ENCODE results near the gene LRP5.
"Not testable (repeated sequence)": the region's sequence is repeated elsewhere in the genome, so short reads cannot be mapped to it uniquely, and the experiment has no call there.

Gene LRP5

DNA sequence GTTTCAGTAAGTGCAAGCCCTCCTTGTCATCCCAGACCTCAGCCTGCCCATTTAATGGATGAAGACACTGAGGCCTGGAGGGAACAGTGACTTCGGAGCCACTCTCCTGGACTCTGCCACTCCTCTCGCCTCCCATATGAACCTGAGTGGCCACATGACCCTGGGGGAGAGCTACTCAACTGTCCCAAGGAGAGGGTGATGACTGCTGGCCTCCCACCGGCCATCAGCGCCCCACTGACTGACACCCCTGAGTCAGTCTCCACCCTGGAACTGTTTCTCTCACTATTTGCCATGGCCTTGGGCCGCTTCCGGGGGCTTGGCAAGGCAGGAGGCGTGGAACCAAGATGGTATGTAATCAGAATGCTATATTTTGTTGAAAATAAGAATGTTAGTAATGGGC lies 17.1 kb downstream of the LRP5 start:
- DNase-seq (ENCODE audit: low read depth in 3 of 3) = no peak

DNA sequence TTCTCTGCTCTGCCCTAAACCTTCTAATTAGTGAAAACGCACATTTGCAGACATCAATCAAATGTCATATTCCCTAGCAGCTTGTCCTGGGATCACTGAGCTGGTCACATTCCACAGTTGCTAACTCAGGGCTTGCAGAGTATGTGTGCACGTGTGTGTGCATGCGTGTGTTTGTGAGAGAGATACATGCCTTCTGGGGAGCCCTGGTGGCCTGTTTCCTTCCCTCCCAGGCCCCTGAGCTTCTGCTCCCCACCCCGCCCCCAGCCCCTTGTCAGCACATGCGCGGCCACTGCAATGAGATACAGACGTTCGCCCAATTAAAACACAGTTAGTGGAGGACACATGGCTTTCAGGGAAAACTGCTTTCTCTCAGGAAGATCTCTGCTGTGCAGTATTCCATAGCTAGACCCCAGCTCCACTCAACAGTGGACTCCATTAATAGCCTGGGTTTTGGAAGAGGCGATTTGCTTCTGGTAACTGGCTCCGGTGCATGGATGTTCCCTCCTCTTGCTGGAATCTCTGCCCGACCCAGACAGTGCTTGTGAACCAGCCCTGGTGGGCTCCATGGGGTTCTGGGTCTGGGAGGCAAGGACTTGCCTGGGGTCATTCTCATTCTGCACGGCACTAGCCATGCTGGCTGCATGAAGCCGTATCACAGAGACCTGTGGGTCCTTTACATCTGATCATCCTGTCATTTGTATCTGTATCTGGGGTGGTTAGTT lies 17.7 kb downstream of the LRP5 start:
- no peak for DNase-seq (ENCODE audit: low read depth in 3 of 3)

DNA sequence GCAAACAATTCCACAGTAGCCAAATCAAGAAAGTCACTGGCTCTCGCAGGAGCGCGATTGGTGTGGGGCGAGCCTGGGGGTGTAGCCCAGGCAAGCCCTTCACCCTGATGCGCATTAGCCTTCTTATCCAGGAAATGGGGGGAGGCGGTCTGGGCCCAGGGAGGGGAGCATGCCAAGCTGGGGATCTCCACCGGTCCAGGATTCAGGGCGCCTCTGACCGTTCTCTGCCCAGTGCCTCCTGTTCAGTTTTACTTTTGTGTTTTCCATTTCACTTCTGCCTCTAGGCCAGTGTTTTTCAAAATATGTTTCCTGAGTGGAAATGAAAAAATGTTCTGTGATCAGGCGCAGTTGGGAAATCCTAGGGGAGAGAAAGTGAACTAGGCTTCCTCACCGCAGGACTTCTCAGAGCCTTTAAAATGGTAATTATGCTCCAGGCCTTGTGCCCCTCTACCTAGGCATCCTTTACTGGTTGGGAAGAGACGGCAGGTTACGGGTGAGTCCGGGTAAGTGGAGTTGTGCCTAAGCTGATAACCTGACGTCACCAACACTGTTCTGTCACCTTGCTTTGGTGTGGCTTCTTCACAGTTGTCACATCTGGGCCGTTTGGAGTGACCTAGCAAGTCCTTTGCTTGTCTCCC lies 18.4 kb downstream of the LRP5 start:
- no peak for DNase-seq (ENCODE audit: low read depth in 3 of 3)

DNA sequence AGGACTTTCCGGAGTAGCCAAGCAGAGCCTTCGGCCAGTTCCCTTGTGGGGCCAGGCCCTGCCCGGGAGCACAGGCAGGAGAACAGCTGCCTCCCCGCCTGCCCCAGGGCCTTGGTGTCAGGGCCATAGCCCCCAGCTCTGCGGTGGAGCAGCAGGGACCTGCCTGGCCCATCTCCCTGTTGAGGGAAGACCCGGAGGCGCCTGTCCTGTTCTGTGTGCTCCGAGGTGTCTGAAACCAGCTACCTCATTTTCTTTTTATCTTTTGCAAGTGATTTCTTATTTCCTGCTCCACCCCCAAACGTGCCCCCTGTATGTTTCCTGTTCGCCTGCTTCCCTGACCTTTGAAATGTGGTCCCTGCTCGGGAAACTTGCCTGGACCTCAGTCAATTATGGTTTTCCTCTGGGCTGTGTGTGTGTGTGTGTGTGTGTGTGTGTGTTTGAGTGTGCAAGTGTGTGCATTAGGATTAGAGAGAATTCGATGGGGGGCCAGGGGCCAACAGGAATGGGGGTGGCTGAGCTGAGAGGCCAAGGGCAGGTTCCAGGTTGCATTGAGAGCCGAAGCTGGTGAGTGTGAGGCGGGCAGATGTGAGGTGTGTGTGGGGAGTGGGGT lies 19.1 kb downstream of the LRP5 start:
- no peak for DNase-seq (ENCODE audit: low read depth in 3 of 3)

DNA sequence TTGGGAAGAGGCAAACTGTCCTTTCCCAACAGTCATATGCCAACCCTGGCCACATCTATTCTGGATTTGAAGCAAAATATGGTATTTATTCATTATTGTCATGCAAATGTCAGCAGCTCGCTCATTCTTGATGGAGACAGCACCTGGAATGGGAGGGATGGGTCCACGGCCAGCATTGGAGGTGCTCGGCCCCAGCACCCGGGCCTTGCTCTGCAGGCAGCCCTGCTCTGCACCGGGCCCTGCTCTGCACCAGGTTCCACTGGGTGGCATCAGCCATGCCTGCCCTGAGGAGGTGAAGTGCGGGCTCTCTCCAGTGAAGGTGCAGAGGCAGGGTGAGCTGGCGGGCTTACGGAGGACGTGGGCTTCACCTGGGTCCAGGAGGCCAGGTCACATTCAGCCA lies 19.8 kb downstream of the LRP5 start:
- no peak for DNase-seq (ENCODE audit: low read depth in 3 of 3)

DNA sequence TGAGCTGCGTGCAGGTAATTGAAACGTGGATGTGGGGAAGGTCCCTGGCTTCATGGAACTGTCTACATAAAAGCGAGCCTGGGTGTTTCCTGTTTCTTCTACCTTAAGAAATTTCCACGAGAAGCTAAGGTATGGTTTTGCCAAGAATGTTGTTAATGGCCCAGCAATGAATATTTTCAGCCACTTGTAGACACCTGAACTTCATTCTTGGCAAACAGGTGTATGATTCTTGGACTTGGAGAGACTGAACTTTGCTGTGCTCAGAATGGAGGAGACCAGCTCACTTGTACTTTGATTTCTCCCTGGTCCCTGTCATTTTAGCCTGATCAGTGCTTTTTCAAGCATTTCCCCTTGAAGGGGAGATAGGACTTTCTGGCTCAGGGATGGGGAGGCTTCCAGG lies 20.8 kb downstream of the LRP5 start:
- DNase-seq (ENCODE audit: low read depth in 3 of 3) = no peak

DNA sequence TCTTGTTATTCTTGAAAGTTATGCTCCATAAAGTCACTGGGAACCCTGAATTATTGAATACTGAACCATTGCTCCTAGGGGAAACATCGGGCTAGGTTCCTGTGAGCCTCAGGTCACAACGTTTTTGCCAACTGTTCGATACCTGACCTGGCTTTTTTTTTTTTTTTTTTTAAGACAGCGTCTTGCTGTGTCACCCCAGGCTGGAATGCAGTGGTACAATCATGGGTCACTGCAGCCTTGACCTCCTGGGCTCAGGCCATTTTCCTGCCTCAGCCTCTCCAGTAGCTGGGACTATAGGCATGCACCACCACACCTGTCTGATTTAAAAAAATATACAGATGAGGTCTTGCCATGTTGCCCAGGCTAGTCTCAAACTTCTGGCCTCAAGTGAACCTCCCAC lies 22.5 kb downstream of the LRP5 start:
- no peak for DNase-seq (ENCODE audit: low read depth in 3 of 3)

DNA sequence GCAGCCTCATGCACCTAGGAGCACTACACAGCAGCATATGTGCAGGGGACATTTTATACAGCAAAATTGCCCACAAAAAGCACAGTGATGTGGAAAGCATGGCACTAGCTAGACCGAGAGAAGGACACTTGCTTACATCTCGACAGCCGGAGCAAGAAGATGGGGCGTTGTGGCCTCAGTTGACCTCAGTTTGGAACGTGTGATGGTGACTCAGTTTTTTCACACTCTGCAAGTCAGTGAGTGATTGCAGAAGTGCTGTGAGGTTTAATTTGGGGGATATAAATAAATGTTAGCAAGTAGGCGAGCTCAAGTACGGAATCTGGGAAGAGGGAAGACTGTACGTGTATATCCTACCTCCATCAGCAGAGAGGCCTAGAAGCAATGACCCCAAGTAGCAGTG lies 23.3 kb downstream of the LRP5 start:
- no peak for DNase-seq (ENCODE audit: low read depth in 3 of 3)

DNA sequence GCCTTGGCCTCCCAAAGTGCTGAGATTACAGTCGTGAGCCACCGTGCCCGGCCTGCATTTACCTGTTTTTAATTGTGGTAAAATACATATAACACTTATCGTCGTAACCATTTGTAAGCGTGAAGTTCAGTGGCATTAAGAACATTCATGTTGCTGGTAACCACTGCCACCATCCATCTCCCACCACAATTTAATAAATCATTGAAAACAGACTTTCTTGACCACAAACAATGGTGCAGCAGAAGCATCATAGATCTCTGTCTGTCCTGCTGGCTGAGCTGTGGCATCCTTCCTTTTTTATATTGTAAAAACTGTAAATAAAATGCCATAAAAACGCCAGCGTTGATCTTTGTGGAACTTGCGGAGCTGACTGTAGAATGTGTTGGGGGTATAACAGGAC lies 24.3 kb downstream of the LRP5 start:
- no peak for DNase-seq (ENCODE audit: low read depth in 3 of 3)

DNA sequence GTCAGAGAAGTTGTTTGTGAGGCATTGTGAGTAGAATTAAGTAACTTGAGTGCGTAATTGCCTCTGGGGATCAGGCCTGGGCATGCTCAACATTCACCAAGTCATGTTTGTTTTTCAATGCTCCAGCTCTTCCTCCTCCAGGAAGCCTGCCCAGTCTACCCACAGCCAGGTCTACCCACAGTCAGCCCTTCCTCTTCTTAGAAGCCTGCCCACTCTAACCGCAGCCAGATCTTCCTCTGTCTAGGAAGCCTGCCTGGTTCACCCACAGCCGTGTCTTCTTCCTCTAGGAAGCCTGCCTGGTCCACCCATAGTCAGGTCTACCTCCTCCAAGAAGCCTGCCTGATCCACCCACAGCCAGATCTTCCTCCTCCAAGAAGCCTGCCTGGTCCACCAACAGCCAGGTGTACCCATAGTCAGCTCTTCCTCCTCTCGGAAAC lies 25.0 kb downstream of the LRP5 start:
- DNase-seq (ENCODE audit: low read depth in 3 of 3) = no peak

DNA sequence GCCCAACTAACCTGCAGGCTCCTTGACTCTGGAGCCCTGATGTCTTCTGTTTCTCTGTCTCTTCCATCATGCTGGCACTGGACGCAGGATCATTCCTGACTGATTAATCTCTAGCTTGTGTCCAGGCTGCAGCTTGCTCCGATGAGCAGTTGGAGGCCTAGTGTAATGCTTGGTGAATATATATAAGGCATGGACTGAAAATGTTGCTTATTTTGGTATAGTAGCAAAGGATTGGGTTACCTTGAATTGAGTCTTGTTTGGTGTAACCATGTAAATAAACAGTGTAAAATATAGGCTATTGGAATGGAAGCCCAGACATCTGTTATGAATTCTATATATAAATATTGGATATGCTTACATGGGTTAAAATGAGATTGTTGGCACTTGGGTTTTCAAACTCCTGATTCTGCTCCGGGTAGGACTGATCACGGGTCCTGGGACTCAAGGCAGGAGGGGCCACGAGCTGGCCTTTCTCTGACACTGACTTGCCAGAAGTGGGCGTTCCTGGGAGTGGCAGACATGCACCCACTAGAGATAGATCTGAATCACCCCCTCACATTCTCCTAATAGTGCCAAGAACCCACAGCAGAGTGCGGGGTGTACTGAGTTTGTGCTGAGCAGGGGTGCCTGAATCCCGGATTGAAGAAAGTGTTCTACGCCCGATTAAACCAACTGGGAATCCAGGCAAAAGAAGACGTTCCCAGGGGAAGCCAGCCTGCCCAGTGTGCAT lies 25.8 kb downstream of the LRP5 start:
- no peak for DNase-seq (ENCODE audit: low read depth in 3 of 3)

DNA sequence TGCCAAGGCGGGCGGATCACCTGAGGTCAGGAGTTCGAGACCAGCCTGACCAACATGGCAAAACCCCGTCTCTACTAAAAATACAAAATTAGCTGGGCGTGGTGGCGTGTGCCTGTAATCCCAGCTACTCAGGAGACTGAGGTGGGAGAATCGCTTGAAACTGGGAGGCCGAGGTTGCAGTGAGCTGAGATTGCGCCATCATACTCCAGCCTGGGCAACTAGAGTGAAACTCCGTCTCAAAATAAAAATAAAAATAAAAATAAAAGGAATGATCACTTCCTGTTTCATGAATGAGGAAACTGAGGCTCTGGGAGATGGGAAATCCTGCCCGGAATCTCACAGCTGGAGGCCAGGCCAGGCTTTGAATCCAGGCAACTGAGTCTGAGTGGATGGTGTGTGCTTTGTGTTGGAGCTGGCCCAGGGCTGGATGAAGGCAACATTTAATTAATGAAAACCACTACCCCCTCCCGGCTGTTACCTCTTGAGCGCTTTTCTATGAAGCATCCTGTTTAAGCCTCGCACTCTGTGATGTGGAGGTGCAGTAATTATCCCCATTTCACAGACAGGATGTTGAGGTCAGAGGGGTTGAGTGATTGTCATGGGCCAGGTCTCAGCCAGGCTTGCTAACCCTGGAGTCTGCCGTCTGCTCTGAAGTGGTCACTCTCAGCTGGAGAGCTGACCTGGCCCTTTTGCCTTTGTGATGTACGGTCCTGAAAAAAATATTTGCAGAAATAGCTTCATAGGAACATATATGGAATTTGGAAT lies 27.8 kb downstream of the LRP5 start:
- DNase-seq (ENCODE audit: low read depth in 3 of 3) = no peak

DNA sequence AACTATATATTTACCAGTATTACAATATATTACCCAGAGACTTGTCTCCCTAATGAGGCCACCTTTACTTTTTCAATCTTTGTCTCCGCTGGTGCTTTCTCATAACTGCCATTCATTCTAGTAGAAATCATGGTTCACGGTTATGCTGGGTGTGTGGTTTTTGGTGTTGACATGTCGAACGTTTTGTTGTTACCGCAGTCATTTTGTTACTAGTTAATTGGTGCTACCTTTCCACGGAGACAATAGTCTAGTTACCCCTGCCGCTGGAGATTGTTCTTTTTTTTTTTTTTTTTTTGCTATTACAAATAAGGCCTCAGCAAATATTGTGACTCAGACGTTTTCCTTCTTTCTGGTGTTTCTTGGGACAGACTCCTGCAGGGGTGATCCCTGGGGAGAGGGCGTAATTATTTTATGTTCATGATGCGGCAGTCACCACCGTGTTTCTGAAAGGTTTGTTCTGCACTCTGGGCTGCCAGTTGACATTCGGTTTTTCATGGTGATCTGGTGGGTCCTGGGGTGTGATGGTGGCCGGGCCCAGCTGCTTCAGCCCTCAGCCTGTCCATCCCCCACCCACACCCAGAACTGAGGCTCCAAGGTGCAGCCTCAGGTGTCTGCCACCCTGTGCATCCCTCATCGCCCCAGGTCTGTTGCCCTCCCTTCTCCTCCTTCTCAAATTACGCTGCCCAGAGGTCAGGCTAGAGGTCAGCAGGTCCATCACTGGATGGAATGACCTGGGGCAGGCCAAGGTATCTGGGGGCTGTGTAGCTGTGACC lies 28.6 kb downstream of the LRP5 start:
- no peak for DNase-seq (ENCODE audit: low read depth in 3 of 3)

DNA sequence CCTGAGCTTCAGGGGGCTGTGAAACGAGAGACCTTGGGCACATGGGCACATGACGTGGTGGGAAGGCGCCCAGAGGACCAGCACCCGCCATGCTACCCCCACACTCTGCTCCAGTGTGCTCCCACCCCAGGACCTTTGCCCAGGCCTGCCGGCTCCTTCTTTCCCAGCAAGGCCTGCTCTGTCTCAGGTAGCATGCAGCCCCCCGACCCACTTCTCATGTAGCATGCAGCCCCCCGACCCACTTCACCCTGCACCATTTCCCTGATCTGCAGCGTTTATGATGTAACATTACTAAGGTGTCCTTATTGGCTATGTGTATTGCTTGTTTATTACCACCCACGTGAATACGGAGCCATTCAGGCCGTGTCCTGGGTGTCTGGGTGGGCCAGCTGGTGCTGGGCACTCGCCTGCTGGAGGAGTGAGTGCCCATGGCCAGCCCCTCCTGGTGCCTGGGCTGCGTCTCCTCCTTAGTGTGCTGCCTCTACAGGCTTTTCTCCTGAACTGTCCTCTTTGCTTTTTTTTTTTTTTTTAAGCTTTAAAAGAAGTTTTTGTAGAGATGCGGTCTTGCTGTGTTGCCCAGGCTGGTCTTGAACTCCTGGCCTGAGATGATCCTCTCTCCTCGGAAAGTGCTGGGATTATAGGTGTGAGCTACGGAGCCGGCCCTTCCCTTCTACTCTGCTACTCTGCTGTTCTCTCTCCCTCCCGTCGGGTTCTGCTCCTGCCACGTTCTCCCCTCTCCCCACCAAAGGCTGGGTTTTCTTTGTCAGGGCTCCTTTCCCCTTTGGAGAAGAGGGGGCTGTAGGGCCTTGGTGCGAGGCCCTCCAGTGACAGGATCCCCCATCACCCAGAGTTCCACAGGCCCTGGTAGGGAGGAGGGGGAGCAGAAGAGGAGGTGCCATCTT lies 29.4 kb downstream of the LRP5 start:
- no peak for DNase-seq (ENCODE audit: low read depth in 3 of 3)

DNA sequence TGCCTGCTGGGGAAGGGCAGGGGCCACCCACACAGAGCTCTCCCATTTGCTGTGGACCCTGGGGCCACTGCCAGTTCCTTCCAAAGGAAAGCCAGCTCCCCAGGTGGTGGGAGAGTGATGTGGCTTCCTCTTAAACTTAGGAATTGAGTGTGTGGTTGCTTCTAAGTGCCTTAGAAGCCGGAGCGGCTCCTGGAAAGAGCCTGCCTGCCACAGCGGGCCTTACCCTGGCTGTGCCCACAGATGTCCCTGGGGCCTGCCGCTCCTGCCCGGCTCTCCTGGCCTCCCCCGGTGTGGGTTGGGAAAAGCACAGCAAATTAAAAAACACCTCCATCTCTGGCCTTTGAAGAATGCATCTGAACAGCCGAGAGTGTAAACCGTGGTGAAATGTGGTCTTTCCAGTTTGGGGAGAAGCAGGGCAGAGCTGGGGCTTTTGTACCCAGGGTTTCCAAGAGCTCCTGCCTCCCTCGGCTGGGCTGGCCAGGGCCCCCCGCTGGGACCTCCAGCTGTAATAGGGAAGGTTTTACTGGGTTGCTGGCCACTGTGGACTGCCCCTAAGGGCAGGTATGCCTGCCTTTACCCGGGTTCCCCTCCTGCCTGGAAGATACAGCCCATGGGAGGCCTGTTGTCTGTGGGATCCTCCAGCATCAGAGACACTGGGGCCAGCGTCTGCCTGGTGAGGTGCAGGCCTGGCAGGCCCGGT lies 30.2 kb downstream of the LRP5 start:
- no peak for DNase-seq (ENCODE audit: low read depth in 3 of 3)

DNA sequence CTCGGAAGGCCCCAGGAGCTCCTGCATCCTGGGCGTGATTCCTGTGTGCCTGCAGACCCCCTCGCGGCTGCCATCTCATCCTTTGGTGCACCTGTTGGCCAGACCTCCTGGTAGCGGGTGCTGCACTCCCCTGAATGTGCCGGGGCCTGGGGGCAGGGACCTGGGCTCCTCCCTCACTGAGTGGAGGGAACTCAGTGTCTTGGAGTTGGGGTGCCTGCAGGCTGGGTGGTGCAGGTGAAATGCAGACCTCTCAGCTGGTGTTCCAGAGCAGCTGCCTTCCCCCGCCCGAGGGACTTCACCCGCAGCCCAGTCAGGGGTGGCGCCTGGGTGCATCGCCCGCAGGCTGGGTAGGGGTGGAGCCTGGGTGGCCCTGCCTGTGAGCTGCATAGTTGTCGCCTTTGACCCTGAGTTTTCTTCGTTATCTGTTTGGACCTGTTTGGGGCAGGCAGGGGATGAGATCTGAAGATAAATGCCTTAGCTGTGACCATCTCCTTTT lies 31.4 kb downstream of the LRP5 start:
- no peak for DNase-seq (ENCODE audit: low read depth in 3 of 3)

DNA sequence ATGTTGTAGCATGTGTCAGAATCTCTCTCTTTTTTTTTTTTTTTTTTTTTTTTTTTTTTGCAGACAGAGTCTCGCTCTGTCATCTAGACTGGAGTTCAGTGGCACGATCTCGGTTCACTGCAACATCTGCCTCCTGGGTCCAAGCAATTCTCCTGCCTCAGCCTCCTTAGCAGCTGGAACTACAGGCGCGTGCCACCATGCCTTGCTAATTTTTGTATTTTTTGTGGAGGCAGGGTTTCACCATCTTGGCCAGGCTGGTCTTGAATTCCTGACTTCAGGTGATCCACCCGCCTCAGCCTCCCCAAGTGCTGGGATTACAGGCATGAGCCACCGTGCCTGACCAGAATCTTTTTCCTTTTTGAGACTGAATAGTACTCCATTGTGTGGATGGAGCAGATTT lies 32.4 kb downstream of the LRP5 start:
- DNase-seq (ENCODE audit: low read depth in 3 of 3) = not testable (repeated sequence)

DNA sequence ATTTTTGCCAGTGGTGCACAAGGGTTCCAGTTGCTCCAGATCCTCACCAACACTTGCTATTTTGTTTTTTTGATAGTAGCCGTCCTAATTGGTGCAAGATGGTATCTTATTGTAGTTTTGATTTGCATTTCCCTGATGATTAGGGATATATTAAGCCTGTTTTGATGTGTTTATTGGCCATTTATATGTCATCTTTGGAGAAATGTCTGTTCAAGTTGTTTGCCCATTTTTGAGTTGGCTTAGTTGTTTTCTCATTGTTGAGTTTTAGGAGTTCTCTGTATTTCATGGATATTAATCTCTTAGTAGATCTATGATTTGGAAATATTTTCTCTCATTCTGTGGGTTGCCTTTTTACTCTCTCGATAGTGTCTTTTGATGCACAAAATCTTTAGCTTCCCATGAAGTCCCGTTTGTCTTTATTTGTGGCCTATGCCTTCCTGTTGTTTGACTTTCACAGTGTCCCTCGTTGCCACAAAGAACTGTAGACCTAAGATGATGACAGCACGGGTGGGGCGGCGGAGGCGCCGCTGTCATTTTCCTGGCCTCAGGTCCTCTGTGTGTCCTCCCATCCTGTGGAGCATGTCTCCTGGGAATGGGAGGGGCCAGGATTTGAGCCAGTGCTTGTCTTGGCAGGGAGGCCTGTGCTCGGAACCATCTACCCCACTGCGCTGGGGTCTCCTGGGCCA lies 33.5 kb downstream of the LRP5 start:
- DNase-seq (ENCODE audit: low read depth in 3 of 3) = no peak

DNA sequence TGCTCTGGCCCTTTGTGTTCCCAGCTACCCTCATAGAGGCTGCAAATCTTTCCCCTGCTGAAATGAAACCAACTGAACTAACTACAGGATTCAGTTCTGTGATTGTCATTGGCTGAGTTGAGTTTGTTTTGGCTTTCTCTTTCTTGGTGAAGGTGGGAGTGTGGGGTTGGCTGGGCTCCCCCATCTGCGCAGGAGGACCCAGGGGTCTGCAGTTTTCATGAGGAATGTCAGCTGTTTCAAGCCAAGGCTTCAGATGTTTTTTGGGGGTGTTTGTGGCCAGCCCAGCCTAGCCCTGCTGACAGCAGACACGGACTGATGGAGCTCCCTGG lies 34.0 kb downstream of the LRP5 start:
- no peak for DNase-seq (ENCODE audit: low read depth in 3 of 3)

Data from stimulated activated CD4-positive, alpha-beta T cell treated with anti-CD3 and anti-CD28 coated beads, TNF-alpha, amount 100 ng/mL, for 48 hours (primary cell).